Stimulated activated CD4-positive, alpha-beta T cell treated with anti-CD3 and anti-CD28 coated beads, Interleukin-1b, Interleukin-23, amount 100 ng/mL, for 48 hours (primary cell): Measurements from ENCODE around the gene ATP6V1B1.

Experiments
- DNase-seq: peaks from one replicate; pipeline ENCODE4 v3.0.0-alpha.2; 2020

Gene ATP6V1B1

DNA sequence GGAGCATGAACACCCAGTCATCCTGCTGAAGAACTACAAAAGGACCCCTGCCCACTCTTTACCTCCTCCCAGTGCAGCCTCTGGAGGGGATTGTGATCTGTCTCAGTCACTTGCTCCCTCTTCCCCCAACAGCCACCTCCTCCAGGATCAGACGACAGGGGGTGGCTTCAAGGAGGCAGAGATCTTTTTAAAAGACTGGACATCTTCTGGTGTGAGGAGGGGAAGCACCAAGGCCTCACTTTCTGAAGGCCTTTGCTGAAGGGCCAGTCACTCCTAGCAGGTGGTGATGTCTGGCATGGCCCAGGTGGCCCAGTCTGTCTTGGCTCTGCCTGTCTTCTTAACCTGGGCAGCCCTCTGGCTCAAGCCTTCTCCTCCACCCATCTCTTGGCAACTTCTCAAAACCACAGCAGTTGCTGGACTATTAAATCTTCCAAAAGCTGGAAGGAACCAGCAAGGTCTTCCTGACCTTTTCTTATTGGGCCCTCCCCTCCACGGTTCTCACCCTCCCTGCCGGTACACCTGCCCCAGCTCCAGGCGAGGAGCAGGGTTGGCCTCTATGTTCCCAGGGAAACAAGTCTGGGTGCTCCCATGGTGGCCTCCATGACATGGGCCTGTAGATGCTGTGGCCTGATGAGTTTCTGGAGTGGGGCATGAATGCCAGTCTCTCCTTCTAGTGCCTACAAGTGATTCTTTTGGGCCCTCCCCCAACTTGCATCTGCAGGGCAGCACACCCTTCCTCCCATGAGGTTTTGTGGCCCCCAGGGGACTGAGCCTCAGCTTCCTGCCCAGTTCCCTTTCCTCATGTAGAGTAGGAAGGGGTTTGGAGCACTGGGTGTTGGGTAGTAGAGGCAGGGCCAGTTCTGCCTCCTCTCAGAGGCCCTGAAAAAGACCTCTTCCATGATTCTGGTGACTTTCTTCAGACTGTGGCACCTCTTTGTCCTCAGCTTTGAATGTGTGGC, 5.0 kb upstream of the ATP6V1B1 start:
- DNase-seq, result no peak

DNA sequence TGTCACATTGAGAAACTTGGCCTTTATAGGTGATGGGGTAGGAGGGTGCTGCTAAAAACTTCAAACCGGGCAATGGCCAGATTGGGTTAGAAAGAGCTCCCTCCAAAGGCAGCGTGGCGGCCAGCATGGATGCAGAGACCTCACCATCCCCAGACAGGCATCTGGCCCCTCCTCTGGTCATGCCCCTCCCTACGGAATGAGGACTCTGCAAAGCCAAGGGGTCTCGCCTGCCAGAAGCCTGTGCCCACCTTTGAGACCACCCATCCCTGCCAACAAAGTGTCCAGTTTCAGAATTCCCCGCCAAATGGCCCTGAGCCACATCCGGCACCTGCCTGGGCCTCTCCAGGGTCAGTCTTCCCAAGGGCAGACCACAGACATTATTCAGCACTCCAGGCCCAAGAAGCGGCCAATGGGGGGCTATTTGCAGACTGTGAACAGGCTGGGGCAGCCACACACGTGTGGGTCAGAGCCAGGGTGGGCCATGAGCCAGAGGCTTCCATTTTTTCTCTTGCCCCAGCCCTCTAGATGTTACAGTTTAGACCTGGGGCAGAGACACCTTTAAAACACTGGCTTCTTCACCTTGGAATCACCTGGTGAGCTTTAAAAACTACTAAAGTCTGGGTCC, 4.2 kb upstream of the ATP6V1B1 start:
- no peak for DNase-seq

DNA sequence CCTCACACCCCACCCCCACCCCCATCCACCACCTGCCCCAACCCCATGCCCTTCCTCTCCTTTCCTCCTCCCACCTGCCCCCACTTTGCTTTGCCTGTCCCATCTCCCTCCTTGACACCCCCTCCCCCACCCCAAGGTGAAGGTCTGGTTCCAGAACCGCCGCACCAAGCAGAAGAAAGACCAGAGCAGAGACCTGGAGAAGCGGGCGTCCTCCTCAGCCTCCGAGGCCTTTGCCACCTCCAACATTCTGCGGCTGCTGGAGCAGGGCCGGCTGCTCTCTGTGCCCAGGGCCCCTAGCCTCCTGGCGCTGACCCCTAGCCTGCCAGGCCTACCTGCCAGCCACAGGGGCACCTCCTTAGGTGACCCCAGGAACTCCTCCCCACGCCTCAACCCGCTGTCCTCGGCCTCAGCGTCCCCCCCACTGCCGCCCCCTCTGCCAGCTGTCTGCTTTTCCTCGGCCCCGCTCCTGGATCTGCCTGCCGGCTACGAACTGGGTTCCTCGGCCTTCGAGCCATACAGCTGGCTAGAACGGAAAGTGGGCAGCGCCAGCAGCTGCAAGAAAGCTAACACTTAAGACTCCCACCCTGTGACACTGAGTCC, 3.0 kb upstream of the ATP6V1B1 start:
- no peak for DNase-seq

DNA sequence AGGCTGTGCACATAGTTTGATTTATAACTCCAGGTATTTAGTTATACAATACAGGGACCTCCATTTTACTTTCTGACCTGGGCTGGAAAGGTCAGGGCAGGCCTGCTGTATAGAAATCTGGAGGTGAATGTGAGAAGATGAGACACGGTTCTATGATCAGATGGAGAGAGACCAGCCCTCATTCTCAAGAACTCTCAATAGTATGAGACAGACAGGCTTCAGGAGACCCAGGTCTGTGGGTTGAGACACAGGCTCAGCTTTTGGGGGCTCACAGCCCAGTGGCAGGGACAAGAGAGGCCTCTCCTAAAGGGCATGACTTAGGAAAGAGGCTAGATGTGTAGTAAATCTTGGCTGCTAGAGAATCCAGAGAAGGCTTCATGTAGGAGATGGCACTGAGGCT, 719 bp upstream of the ATP6V1B1 start:
- DNase-seq, result no peak

DNA sequence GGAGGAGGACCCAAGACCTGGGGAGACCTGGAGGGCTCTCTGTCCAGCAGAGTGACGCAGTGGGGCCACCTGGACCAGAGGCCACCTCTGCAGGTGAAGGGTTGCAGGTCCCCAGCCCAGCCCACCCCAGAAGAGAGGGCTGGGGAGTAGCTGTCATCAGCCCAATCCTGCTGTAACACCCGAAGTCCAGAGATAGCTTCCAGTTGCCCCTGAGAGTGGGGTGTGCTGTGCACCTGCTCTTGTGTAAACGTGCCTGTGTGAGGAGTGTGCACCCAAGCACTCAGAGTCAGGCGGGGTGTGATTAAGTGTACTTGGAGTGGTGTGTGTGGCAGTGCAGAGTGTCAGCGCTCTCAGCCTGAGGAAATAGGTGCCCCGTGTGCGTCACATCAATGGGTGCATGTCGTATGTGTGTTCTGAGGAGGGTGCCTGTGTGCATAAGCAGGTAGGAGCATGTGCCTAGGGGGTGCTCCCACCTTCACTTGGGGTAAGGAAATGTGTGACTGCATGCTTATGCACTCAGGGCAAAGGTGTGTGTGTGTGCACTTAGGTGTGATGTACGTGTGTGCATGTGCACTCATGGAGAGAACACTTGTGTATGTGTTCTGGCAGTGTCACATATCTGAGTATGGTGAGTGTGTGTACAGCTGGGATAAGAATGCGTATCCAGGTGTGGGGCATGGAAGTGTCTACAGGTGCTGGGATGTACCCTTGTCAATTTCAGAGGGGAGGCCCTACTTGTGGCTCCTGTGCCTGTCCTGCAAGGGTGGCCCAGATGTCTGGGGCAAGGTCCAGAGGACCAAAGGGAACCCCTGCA, 672 bp downstream of the ATP6V1B1 start:
- no peak for DNase-seq

DNA sequence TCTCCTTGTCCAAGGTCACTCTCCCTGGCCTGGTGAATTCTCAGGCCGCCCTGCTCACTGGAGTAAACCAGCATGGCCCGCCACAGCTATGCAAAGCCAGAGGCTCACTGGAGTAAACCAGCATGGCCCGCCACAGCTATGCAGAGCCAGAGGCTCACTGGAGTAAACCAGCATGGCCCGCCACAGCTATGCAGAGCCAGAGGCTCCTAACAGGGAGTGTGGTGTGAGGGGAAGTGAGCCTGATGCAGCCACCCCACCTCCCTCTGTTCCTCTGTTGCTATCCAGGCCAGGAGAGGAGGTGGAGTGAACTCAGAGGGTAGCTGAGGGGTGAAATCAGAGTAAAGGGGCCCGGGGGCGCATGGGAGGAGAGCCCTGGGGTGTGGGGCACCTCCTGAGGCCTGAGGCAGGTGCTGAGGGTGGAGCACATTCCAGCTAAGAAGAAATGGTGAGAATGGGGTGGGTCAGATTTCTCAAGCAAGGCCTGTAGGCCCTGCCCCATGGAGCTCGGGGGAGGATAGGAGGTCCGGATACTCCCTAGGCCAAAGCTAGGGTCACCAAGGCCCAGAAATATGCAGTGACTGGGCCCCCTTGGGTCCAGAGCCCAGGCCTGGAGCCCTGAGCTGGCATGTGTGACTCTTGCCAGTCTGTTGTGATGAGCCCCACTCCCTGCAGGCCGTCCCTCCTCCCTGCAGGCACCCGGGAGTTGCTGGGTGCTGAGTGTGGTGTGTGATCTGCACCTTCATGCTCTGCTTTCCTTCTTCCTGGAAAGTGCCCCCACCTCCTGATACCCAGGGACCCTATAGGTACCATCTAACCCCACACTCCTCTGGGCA, 1.5 kb downstream of the ATP6V1B1 start:
- no peak for DNase-seq

DNA sequence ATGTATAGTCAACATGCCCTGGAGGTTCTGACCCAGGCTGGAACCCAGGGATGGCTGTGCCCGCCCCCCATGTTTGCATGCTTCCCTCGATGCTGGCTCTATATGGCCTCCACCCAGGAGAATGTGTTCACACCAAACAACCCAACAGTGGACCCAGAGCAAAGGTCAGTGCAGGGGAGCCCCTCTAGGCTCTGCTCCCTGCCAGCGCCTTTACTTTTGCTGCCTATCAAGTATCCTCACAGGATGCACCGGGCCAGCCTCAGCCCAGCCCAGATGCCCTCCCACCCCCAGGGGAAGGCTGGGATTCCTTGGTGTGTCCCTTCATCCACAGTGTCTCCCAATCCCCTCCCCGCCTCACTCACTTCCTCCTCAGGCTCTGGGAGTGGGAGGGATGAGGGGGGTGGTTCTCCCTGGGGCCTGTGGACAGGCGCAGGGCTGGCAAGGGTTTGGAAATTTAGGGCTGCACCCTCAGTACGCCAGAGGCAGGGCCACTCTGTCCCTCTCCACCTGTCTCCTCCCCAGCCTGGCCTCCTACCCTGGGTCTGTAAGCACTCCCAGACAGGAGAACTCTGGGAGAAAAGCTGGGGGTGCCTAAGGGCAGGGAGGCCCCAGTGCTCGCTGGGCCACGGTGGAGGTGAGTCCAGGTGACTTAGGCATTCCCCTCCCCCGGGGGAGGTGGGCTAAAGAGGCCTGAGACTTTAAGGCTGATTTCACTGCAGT, 2.3 kb downstream of the ATP6V1B1 start:
- DNase-seq, result no peak

DNA sequence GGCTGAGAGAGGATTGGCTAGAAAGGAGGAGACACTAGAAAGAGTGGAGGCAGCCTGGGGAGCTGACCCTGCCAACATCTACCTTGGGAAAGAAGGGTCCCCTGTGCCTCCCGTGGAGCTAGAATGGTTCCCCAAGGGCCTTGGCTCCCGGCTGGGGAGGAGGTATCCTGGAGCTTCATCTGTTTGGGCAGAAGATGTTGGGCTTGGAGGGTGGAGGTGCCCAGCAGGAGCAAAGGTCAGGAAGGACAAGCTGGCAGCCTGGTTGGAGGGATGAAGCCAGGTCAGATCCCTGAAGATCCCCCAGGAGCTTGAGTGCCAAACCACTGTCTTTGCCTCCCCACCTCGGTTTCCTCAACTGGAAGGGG, 2.9 kb downstream of the ATP6V1B1 start:
- DNase-seq, result no peak

DNA sequence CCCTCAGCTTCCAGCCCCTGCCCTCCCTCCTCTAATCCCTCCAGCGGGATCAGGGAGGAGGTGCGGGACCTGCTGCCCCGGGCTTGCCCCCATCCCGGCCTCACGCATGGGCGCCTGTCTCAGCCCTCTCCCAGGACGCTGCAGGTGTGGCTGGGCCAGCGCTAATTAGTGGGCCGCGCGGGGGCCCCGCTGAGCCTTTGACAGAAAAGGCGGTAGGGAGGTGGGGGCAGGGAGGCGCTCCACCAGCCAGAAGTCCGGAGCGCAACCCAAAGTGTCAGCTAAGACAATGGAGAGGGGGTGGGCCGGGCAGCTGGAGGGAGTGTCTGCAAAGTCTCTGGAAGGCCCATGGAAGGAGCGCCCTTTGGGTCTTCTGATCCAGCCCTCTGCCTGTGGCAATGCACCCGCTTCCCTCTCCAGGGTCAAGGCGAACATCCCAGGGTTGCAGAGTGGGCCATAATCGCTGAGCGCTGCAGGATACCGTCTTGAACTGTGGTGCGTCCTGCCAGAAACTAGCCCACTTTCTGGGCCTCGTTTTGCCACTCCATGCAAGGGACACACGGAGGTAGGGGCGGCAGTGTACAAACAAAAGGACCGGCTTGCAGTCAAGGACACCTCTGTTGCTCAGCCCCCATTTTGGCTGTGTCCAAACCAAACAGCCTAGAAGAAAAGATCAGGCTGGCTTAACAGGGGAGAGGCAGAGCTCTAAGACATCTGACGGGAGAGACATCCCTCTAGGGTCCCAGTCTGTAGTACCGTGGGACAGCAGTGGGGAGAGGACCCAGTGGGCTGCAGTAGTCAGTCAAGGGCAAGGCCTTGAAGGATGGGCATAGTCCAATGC, 3.5 kb downstream of the ATP6V1B1 start:
- no peak for DNase-seq

DNA sequence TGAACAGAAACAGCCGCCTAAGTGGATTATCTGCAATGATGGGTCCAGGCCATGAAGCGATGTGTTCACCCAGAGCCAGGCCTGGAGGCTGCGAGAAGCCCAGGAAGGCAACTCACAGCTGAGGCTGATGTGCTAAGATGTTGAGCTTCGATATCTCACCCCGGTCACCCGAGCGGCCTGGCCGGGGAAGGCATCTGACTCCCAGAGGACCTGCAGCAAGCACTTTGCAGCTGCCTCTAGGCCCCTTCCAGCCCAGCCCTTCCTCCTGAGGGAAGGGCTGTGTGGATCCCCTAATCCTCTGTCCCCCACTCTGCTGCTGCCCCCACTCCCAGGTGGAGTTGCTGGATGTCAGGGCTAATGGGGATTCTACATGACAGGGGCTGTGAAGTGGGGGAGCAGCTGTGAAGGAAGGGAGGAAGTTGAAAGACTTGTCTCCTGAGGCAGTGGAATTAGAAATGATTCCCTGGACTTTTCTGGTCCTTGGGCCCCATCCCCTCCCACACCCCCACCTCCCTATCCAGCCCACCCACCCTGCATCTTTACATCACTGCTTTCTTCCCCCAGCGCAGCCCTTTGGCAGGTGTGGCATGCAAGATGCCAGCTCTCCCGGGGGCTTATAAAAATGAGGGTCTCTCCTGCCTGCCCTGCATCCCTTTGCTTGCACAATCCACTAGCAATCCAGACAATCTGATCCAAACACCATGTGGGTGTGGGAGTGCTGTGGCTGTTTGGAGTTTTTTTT, 4.3 kb downstream of the ATP6V1B1 start:
- no peak for DNase-seq

DNA sequence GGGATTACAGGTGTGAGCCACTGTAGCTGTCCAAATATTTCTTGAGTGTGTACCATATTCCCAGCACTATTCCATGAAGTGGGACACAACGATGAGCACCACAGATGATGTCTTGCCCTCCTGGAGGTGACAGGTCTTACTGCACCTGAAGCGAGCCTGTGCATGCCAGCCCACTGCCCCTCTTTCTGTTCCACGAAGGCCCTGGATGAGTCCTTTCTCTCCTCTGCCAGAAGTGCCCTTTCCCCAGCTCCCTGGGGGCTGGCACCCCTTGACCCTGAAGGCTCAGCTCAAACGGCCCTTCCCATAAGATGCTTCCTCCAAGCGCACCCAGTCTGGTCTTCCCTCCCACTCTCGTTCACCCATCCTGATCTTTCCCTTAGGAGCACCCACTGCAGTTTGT, 5.5 kb downstream of the ATP6V1B1 start:
- no peak for DNase-seq

DNA sequence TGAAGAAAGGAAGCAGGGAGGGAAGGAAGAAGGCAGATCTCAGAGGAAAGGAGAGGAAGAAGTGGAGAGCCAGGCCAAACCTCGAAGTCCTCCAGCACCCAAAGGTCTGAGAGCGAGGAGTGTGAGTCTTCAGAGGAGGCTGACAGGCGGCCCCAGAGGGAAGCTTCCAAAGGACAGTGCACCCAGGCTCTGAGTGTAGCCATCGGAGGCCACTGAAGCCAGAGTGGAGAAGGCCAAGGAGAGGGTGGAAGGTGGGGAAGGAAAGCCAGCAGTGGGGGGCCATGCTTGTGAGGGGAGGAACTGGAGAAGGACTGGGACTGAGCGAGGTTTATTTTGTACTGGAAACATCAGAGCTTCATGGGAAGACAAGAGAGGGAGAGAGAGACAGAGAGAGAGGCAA, 6.0 kb downstream of the ATP6V1B1 start:
- DNase-seq, result no peak

DNA sequence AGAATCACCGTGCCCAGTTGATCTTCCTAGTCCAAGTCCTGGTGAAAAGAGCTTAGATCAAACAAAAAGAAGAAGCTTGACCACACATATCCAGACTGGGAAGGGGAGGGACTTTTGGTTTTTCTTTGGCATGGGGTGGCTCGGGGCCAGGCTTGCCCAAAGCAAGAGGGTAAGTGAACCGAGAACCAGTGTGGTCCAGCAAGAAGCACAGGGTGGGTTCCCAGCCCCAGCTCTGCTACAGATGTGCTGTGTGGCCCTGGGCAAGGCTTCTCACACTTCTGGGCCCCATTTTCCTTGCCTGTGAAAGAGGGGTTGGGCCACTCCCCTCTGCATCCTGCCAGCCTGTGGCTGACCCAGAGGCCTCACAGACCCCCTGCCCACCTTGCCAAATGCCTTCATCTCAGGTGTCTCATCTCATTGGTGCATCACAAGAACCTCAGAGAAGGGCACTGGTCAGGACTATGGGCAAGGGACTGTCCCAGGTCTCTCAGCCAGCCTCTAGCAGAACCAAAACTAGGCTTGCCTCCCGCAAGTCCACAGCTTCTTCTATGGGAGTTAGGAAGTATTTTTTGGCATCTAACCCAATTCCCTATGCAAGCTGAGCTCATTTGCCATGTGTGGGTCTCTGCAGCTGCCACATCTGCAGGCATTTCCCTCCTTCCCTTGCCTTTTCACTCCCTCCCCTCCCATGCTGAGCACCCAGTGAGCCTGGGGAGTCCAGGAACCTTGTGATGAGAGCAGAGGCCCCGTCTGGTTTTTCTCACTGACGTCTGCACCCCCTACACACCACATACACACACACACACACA, 6.9 kb downstream of the ATP6V1B1 start:
- no peak for DNase-seq

DNA sequence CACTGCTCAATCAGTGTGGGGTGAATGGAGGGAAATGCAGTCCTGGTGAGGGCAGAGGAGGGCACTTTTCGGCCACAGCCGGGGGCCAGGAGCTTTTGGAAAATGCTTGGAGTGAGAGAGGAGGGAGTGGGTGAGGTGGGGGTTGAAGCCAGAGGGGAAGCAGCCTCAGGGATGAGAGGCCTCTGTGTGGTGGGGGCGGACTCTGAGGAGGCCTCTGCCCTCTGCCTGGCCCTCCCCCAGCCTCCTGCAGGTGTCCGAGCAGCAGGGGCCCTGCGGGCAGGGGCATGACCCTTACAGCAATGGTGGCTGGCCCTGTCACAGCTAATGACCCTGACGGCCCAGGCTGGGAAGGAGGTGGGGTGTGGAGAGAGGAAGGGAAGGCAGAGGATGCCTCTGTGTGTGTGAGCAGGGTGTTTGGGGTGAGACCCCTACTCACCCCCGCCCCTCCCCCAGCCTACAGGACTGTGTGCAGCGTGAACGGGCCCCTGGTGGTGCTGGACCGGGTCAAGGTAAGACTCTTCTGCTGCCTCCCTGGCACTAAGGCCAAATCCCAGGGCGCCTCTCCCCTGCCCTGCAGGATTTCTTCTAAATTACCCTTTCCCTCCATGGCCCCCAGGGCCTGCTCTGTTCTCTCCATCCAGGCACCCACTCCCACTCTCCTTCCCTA, 7.6 kb downstream of the ATP6V1B1 start:
- no peak for DNase-seq

DNA sequence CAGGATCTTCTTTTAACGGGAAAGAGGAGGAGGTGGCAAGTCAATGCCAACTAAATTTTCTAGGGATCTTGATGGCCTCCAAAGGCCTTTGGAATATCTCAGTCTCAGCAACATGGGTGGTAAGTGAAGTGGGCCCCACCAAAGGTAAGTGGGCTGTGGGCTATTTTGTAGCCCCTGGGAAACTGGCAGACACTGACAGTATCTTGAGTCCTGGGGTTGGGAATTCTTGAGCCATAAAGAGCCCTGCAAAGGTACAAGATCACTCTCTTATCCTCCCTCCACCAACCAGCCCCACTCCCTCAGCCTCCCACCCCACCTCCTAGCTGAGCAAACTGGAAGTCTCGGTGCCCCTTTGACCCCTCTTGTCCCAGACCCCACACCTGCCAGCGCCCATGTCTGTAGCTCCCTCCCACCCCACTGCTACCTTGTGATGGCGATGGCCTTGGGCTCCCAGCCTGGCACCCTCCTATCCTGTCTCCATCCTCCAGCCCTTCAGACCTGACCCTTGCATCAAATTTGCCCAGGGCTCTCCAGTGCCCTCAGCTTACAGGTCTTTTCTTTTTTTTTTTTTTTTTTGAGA, 8.5 kb downstream of the ATP6V1B1 start:
- DNase-seq, result no peak

DNA sequence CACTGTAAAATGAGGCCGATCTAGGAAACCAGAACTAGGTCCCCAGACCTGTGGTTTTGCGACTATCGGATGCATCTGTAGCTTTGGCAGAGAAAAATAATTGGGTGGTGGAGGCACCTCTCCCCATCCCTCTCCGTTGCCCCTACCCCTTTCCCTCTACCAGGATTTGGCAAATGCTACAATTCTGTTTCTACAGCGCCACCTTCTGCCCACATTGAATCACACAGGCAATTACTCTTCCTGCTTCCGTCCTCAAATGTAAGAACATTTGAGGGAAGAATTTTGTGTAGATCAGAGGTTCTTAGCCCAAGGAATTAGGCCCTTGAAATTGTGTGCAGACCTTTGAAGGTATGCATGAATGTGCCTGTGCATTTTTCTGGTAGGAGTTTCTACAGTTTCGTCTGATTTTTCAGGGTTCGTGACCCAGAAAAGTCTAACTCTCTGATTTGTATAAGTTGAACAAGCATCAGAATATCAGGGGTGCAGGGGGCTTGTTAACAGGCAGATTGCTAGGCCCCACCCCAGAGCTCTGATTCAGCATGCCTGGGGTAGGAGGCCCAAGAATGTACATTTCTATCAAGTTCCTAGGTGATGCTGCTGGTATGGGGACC, 11.2 kb downstream of the ATP6V1B1 start:
- peak; percentile 39 for DNase-seq

DNA sequence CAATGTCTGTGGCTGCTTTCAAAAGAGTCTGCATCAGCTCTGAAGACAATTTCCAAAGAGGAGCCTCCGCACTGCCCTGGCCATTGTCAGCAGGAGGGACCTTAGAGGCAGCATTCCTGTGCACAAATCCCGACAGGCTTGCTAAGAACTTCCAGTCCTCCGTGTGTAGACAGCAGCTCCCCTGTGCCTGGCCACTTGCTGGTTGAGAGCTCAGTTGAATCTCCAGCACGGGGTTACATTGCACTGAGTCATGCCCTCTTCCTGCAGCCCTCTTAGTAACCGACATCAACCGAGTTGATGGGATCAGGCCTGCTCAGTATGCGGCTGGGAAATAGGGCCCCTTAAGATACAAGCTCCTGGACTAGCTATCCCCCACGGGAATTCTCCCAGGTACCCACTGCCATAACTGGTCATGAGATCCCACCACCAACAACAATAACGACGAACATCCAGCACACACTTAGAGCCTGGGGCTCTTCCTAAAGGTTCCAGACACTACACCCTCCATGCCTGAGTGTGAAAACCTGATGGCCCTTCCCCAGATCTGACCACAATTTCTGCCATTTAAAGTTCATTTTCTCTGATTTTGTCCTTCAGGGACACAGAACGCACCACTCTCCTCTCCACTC, 12.0 kb downstream of the ATP6V1B1 start:
- no peak for DNase-seq
